Activated T-helper 17 cell treated with anti-CD3 and anti-CD28 coated beads, Interleukin-2, amount 50 U/mL, for 72 hours (primary cell): ENCODE data around the gene GNAS. TPM values are rescaled to one million over a fixed set of nuclear protein-coding genes. Genes with fewer than 3 reads are reported as not detected.

Experiments
- ATAC-seq: fragments of 150-1000 bp; cut with Tn5 transposase; replicated peaks from 2 replicates; pipeline ENCODE4 v1.10.0; 2021; ENCODE audit warnings: mild to moderate bottlenecking, moderate library complexity
- H3K27ac Mint-ChIP-seq: one replicate; pipeline ENCODE4 v1.8.0; 2022; ENCODE audit warnings: mixed read lengths
- H3K27me3 Mint-ChIP-seq: one replicate; pipeline ENCODE4 v1.8.0; 2022; ENCODE audit warnings: mixed read lengths
- H3K36me3 Mint-ChIP-seq: one replicate; pipeline ENCODE4 v1.8.0; 2022; ENCODE audit warnings: low read depth, mild to moderate bottlenecking, mixed read lengths
- H3K4me1 Mint-ChIP-seq: one replicate; pipeline ENCODE4 v1.8.0; 2022; ENCODE audit warnings: mixed read lengths
- H3K4me3 Mint-ChIP-seq: one replicate; pipeline ENCODE4 v1.8.0; 2022; ENCODE audit warnings: mild to moderate bottlenecking, mixed read lengths
- H3K9me3 Mint-ChIP-seq: one replicate; pipeline ENCODE4 v1.8.0; 2022; ENCODE audit warnings: mixed read lengths
- total RNA-seq, 2 donors: library from RNA; stranded (reverse); gene quantifications; one replicate each; pipeline ENCODE4 v1.2.3, GENCODE V29; 2022

GNAS gene
- 100 to 1,000 TPM; 412 to 688 TPM for total RNA-seq

GRCh38 chr20:58852543-58853271, at the start of gene GNAS:
GNAS (plus strand) TSS chr20:58852716.
- Mint-ChIP-seq H3K4me3 (peak within 1 kb of the TSS; percentile 84), H3K36me3 (no peaks in the 10 kb centered on the region), H3K9me3 (no peaks in the 10 kb centered on the region), H3K4me1 (peaks cover 15% of the 10 kb centered on the region), H3K27me3 (peaks cover 50% of the 10 kb centered on the region), H3K27ac (no peak within 1 kb of the TSS)
- ATAC-seq, result peak; percentile 34

GRCh38 chr20:58803533-58803932, 49.0 kb upstream of the GNAS start:
- peaks cover 36% of the 10 kb centered on the region for H3K27me3 Mint-ChIP-seq
- no peak for ATAC-seq

GRCh38 chr20:58807801-58808200, 44.7 kb upstream of the GNAS start:
- Mint-ChIP-seq H3K36me3 (no peaks in the 10 kb centered on the region), H3K4me1 (no peaks in the 10 kb centered on the region), H3K27ac (no peak overlapping the region), H3K4me3 (no peak overlapping the region), H3K27me3 (peaks cover 44% of the 10 kb centered on the region), H3K9me3 (no peaks in the 10 kb centered on the region)
- ATAC-seq, result no peak

More at GRCh38 chr20:58803533-58803932, 49.0 kb upstream of the GNAS start:
- Mint-ChIP-seq H3K27ac (no peak overlapping the region), H3K9me3 (no peaks in the 10 kb centered on the region), H3K4me3 (no peak overlapping the region), H3K4me1 (no peaks in the 10 kb centered on the region), H3K36me3 (no peaks in the 10 kb centered on the region)

GRCh38 chr20:58808271-58809046, 44.1 kb upstream of the GNAS start:
- Mint-ChIP-seq H3K9me3 (no peaks in the 10 kb centered on the region), H3K4me3 (no peak overlapping the region), H3K36me3 (no peaks in the 10 kb centered on the region), H3K27me3 (peaks cover 47% of the 10 kb centered on the region), H3K27ac (no peak overlapping the region), H3K4me1 (no peaks in the 10 kb centered on the region)
- ATAC-seq, result no peak

GRCh38 chr20:58810116-58810878, 42.2 kb upstream of the GNAS start:
- peak overlapping the region; percentile 17 for H3K4me3 Mint-ChIP-seq
- no peaks in the 10 kb centered on the region for H3K9me3 Mint-ChIP-seq
- H3K4me1 Mint-ChIP-seq, result no peaks in the 10 kb centered on the region
- H3K36me3 Mint-ChIP-seq, result no peaks in the 10 kb centered on the region
- H3K27me3 Mint-ChIP-seq, result peaks cover 56% of the 10 kb centered on the region
- H3K27ac Mint-ChIP-seq, result no peak overlapping the region
- peak; percentile 87 for ATAC-seq

GRCh38 chr20:58810879-58811250, 41.7 kb upstream of the GNAS start:
- H3K27ac Mint-ChIP-seq, result no peak overlapping the region
- peaks cover 61% of the 10 kb centered on the region for H3K27me3 Mint-ChIP-seq
- no peaks in the 10 kb centered on the region for H3K36me3 Mint-ChIP-seq
- H3K9me3 Mint-ChIP-seq, result no peaks in the 10 kb centered on the region
- ATAC-seq, result no peak
- H3K4me1 Mint-ChIP-seq, result no peaks in the 10 kb centered on the region
- peak overlapping the region; percentile 17 for H3K4me3 Mint-ChIP-seq

GRCh38 chr20:58811334-58811733, 41.2 kb upstream of the GNAS start:
- Mint-ChIP-seq H3K4me3 (no peak overlapping the region), H3K36me3 (no peaks in the 10 kb centered on the region), H3K9me3 (no peaks in the 10 kb centered on the region), H3K4me1 (no peaks in the 10 kb centered on the region), H3K27ac (no peak overlapping the region), H3K27me3 (peaks cover 58% of the 10 kb centered on the region)
- ATAC-seq, result no peak

GRCh38 chr20:58813369-58813768, 39.1 kb upstream of the GNAS start:
- Mint-ChIP-seq H3K27ac (no peak overlapping the region), H3K9me3 (no peaks in the 10 kb centered on the region), H3K4me1 (peaks cover 3% of the 10 kb centered on the region), H3K36me3 (peaks cover 2% of the 10 kb centered on the region), H3K27me3 (peaks cover 52% of the 10 kb centered on the region), H3K4me3 (no peak overlapping the region)
- ATAC-seq, result no peak

- Mint-ChIP-seq H3K4me1 (peaks cover 13% of the 10 kb centered on the region), H3K36me3 (peaks cover 8% of the 10 kb centered on the region), H3K27me3 (peaks cover 42% of the 10 kb centered on the region), H3K4me3 (no peak overlapping the region), H3K27ac (no peak overlapping the region), H3K9me3 (no peaks in the 10 kb centered on the region)
- ATAC-seq, result no peak
Observed at GRCh38 chr20:58815448-58815847, 37.1 kb upstream of the GNAS start.

- Mint-ChIP-seq H3K36me3 (peaks cover 8% of the 10 kb centered on the region), H3K4me1 (peaks cover 13% of the 10 kb centered on the region), H3K27ac (no peak overlapping the region), H3K4me3 (no peak overlapping the region), H3K9me3 (no peaks in the 10 kb centered on the region), H3K27me3 (peaks cover 45% of the 10 kb centered on the region)
- no peak for ATAC-seq
Observed at GRCh38 chr20:58816051-58816450, 36.5 kb upstream of the GNAS start.

GRCh38 chr20:58816957-58817651, 35.4 kb upstream of the GNAS start:
- Mint-ChIP-seq H3K36me3 (peaks cover 8% of the 10 kb centered on the region), H3K4me3 (no peak overlapping the region), H3K27ac (no peak overlapping the region), H3K9me3 (no peaks in the 10 kb centered on the region), H3K4me1 (peaks cover 13% of the 10 kb centered on the region), H3K27me3 (peaks cover 41% of the 10 kb centered on the region)
- no peak for ATAC-seq

GRCh38 chr20:58817748-58818147, 34.8 kb upstream of the GNAS start:
- Mint-ChIP-seq H3K27ac (no peak overlapping the region), H3K4me1 (peaks cover 13% of the 10 kb centered on the region), H3K27me3 (peaks cover 38% of the 10 kb centered on the region), H3K36me3 (peaks cover 8% of the 10 kb centered on the region), H3K4me3 (no peak overlapping the region), H3K9me3 (no peaks in the 10 kb centered on the region)
- no peak for ATAC-seq

GRCh38 chr20:58818586-58819285, 33.8 kb upstream of the GNAS start:
- H3K36me3 Mint-ChIP-seq, result peaks cover 8% of the 10 kb centered on the region
- H3K9me3 Mint-ChIP-seq, result no peaks in the 10 kb centered on the region
- peaks cover 13% of the 10 kb centered on the region for H3K4me1 Mint-ChIP-seq
- H3K27me3 Mint-ChIP-seq, result peaks cover 29% of the 10 kb centered on the region
- peak; percentile 96 for ATAC-seq
- peak overlapping the region; percentile 20 for H3K27ac Mint-ChIP-seq
- H3K4me3 Mint-ChIP-seq, result peak overlapping the region; percentile 13

- Mint-ChIP-seq H3K27me3 (peaks cover 20% of the 10 kb centered on the region), H3K27ac (no peak overlapping the region), H3K36me3 (peaks cover 8% of the 10 kb centered on the region), H3K4me3 (no peak overlapping the region), H3K4me1 (peaks cover 13% of the 10 kb centered on the region), H3K9me3 (no peaks in the 10 kb centered on the region)
- no peak for ATAC-seq
Observed at GRCh38 chr20:58819921-58820320, 32.6 kb upstream of the GNAS start.
